Body of pancreas (tissue), 4 donors: Measurements from ENCODE around the gene NBEAL2. TPM values are rescaled to one million over a fixed set of nuclear protein-coding genes. Genes with fewer than 3 reads are reported as not detected.

Source experiments
- ATAC-seq: fragments of 150-250 bp; one replicate; pipeline ENCODE4 v1.9.1; 2016
- DNase-seq, 4 donors: peaks; one replicate each; pipeline ENCODE4 v3.0.0-alpha.2; 2019
- H3K27ac ChIP-seq, 4 donors: fragments of 200-600 bp; sonication (generic); 1 replicate in 3 of 4; 2 replicates in 1 of 4; pipeline versions ENCODE4 v1.5.1 to v1.6.1; 2016 to 2019; ENCODE audit warnings: mild to moderate bottlenecking in 1 of 4, mixed read lengths in 1 of 4, moderate library complexity in 1 of 4
- H3K27me3 ChIP-seq, 2 donors: fragments of 200-600 bp; sonication (generic); one replicate each; pipeline ENCODE4 v1.6.0; 2016; ENCODE audit warnings: mild to moderate bottlenecking in 1 of 2
- H3K36me3 ChIP-seq, 2 donors: fragments of 200-600 bp; sonication (generic); replicated peaks in 1 of 2; 2 replicates each; pipeline ENCODE4 v1.5.1; 2016; ENCODE audit warnings: low read depth in 2 of 2; ENCODE audit not compliant: insufficient read depth in 1 of 2
- H3K4me1 ChIP-seq: fragments of 200-600 bp; sonication (generic); one replicate; pipeline ENCODE4 v1.6.0; 2016
- H3K4me3 ChIP-seq, 2 donors: fragments of 200-600 bp; sonication (generic); 1 replicate in 1 of 2; 2 replicates in 1 of 2; pipeline ENCODE4 v1.5.1; 2016 to 2019
- H3K9me3 ChIP-seq, 3 donors: fragments of 200-600 bp; sonication (generic); 1 replicate in 2 of 3; 2 replicates in 1 of 3; pipeline ENCODE4 v1.5.1; 2016
- POLR2A ChIP-seq, 3 donors: fragments of 450-650 bp; IDR thresholded peaks; one replicate each; pipeline ENCODE4 v1.6.1; 2016; ENCODE audit warnings: antibody characterized with exemption in 3 of 3, mild to moderate bottlenecking in 2 of 3
- WGBS, 2 donors: methylation state at CpG; one replicate each; pipeline ENCODE4 v1.1.5; 2017; 5-methylcytosine and 5-hydroxymethylcytosine counted together
- intact Hi-C: fragments of 100-400 bp; cut with DNase I; formaldehyde crosslinking; loops from one replicate; pipeline ENCODE4 v1.15.1; 2023
- total RNA-seq, 2 donors: library from RNA; depleted of rRNA; stranded (reverse); fragments of >200 nt; gene quantifications; one replicate each; pipeline ENCODE4 v1.1.0, GENCODE V29; 2016
- TF ChIP-seq, protein P1 (sequence below), 7 experiments: fragments of 450-650 bp in 4 of 7; fragments of 200-600 bp in 3 of 7; sonication (generic) in 3 of 7; IDR thresholded peaks; one replicate each; pipeline ENCODE4 v1.5.1; 2016 to 2019; ENCODE audit warnings: antibody characterized with exemption in 7 of 7

The NBEAL2 gene
- total RNA-seq, 2 donors from 2014 or later = 98.8 to 151 TPM

DNA sequence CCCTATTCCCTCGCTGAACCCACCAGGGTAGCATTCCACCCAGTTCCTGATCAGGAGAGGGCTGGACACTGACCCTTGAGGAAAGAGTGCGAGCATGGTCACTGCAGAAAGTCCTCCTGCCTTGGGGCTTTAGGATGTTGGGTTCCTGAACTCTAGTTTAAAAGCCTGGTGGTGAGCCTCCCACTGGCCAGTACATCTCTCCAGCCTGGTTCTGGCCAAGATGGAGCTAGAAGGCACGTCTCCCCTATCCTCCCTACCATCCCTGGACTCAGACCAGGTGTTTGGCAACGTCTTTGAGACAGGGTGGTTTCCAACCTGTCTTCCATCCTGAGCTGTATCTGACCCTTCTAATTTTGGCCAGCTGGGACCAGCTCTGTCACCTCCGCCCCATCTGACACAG is 31.4 kb downstream of the NBEAL2 start:
- Histone ChIP-seq H3K9me3 (no peaks in the 10 kb centered on the region), H3K4me1 (peaks cover 31% of the 10 kb centered on the region), H3K27me3 (no peaks in the 10 kb centered on the region), H3K36me3 (peaks cover 2 to 3% of the 10 kb centered on the region in 2 donors), H3K27ac (no peak overlapping the region), H3K4me3 (no peak overlapping the region)
- intact Hi-C loops = no loop called here
- WGBS, 2 donors = 79% methylated on average over 5 of the region's 5 CpGs
- ATAC-seq (no peak), DNase-seq (no peak)
- TF ChIP-seq, protein P1, sequence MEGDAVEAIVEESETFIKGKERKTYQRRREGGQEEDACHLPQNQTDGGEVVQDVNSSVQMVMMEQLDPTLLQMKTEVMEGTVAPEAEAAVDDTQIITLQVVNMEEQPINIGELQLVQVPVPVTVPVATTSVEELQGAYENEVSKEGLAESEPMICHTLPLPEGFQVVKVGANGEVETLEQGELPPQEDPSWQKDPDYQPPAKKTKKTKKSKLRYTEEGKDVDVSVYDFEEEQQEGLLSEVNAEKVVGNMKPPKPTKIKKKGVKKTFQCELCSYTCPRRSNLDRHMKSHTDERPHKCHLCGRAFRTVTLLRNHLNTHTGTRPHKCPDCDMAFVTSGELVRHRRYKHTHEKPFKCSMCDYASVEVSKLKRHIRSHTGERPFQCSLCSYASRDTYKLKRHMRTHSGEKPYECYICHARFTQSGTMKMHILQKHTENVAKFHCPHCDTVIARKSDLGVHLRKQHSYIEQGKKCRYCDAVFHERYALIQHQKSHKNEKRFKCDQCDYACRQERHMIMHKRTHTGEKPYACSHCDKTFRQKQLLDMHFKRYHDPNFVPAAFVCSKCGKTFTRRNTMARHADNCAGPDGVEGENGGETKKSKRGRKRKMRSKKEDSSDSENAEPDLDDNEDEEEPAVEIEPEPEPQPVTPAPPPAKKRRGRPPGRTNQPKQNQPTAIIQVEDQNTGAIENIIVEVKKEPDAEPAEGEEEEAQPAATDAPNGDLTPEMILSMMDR (IDR thresholded peaks at IDR 0.05) = no peak
- TF ChIP-seq POLR2A (IDR thresholded peaks at IDR 0.05) = no peak

DNA sequence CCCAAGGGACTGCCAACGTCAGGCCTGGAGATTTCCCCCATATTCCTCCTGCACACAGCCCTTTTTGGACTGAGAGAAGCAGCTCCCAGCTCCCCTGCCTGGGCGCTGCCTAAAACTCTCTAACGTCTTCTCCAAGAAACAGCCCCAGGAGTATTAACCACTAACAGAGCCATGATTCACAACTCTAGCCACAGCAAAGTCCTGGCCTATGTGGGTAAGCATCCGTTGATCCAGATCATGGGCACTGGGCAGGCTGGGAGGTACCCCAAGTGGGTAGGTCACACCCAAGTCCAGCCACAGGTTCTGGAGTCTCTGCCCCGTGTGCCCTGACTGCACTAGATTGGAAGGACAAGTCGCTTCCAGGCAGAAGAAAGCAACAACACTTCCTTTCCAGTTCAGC is 31.9 kb downstream of the NBEAL2 start:
- no peak overlapping the region for H3K4me3 ChIP-seq
- ATAC-seq = no peak
- no peaks in the 10 kb centered on the region for H3K9me3 ChIP-seq
- no peak for DNase-seq
- intact Hi-C loops = no loop called here
- no peaks in the 10 kb centered on the region for H3K36me3 ChIP-seq
- TF ChIP-seq, protein P1 (IDR thresholded peaks at IDR 0.05) = no peak
- TF ChIP-seq POLR2A (IDR thresholded peaks at IDR 0.05) = no peak
- no peak overlapping the region for H3K27ac ChIP-seq
- no peaks in the 10 kb centered on the region for H3K27me3 ChIP-seq
- 69 to 85% methylated on average over 5 to 6 of the region's 6 CpGs for WGBS, 2 donors
- peaks cover 31% of the 10 kb centered on the region for H3K4me1 ChIP-seq

DNA sequence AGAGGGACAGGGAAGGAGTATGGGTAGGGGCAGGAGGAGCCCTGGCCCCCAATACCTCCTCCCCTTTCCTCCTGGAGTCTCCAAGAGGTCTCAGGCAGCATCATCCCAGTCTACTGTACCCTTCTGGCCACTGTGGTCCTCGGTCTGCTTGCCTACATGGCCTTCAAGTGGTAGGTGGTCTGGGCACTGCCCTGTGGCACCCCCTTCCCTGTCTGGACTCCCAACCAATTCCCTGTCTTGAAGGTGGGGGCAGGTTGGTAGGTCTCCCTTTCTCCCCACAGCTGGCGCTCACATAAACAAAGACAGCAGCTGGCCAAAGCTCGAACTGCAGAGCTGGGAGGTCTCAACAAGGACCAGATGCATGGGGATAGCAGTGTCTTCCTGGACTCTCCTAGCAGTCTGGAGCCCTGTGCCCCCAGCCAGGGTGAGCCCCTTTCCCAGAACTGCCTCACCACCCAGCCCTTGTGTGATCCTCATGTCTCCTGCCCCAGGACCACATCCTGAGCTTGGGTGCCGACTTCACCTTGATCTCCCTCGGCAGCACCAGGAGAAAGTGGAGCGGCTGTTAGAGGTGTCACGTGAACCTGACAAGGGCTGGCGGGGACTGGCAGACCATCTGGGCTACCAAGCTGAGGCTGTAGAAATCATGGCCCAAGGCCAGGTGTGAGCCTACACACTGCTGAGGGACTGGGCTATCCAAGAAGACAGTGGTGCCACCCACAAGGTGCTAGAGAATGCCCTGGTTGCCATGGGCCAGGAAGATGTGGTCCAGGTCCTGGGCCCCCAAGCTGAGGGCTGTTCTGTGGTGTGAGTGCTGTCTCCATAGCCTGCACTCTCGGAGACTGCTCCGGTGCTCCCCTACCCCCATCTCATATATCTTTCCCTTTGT is 33.1 kb downstream of the NBEAL2 start:
- intact Hi-C loops = no loop called here
- WGBS, 2 donors = 84 to 95% methylated on average over 4 to 10 of the region's 10 CpGs
- H3K36me3 ChIP-seq = peaks cover 0 to 2% of the 10 kb centered on the region in 2 donors
- no peak for ATAC-seq
- peak overlapping the region in 1 of 4 donors; percentile 14 for H3K27ac ChIP-seq
- peaks cover 31% of the 10 kb centered on the region for H3K4me1 ChIP-seq
- H3K27me3 ChIP-seq = no peaks in the 10 kb centered on the region
- no peaks in the 10 kb centered on the region for H3K9me3 ChIP-seq
- TF ChIP-seq, protein P1 (IDR thresholded peaks at IDR 0.05) = no peak
- TF ChIP-seq POLR2A (IDR thresholded peaks at IDR 0.05) = no peak
- peak in 3 of 4 donors; percentile 46 to 62 (median 57) for DNase-seq
- H3K4me3 ChIP-seq = no peak overlapping the region

DNA sequence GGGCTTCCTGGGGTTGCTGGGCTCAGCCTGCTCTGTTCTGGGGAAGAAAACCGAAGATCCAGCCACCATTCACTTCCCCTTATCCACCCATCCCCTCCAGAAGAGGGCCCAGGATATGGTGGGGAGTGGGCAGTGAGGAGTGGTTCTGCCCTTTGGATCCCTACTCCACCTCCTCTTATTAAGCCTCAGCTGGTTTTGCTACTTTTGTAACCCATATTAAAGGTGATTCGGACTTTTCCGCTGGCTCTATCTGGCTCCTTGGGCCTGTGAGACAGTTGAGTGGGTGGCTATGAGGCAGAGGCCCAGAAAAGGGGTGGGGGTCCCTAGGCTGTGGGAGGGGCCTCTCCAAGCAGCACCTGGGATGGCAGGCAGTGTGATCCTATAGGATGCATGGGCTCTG is 33.8 kb downstream of the NBEAL2 start:
- Histone ChIP-seq H3K9me3 (no peaks in the 10 kb centered on the region), H3K4me1 (peaks cover 31% of the 10 kb centered on the region), H3K27me3 (no peaks in the 10 kb centered on the region), H3K27ac (peak overlapping the region in 1 of 4 donors; percentile 14), H3K36me3 (peaks cover 0 to 2% of the 10 kb centered on the region in 2 donors), H3K4me3 (no peak overlapping the region)
- no peak for ATAC-seq
- no peak for DNase-seq
- WGBS, 2 donors = 79 to 88% methylated on average over 3 of the region's 3 CpGs
- intact Hi-C loops = no loop called here
- TF ChIP-seq, protein P1 (IDR thresholded peaks at IDR 0.05) = no peak
- TF ChIP-seq POLR2A (IDR thresholded peaks at IDR 0.05) = no peak
